Measurements from ENCODE around the gene SAMD4A.

The SAMD4A gene

GRCh38 chr14:54805070-54805444 lies 238.1 kb downstream of the SAMD4A start:
- H3K4me3 ChIP-seq (ENCODE audit: low read depth, low read length): no peak overlapping the region
- no peak for TF ChIP-seq CTCF (IDR thresholded peaks at IDR 0.05; ENCODE audit: low read depth, low read length, missing control alignments)
- DNase-seq (ENCODE audit: low read depth): no peak
- in situ Hi-C loops (cut with HindIII; ENCODE audit: low sequenced_read_pairs): no loop called here

GRCh38 chr14:54805445-54806322 lies 238.8 kb downstream of the SAMD4A start:
- peak; percentile 66 for DNase-seq (ENCODE audit: low read depth)
- peak; percentile 94 for TF ChIP-seq CTCF (IDR thresholded peaks at IDR 0.05; ENCODE audit: low read depth, low read length, missing control alignments)
- in situ Hi-C loops (cut with HindIII; ENCODE audit: low sequenced_read_pairs): no loop called here
- H3K4me3 ChIP-seq (ENCODE audit: low read depth, low read length): no peak overlapping the region

GRCh38 chr14:54806616-54807015 lies 239.7 kb downstream of the SAMD4A start:
- no peak overlapping the region for H3K4me3 ChIP-seq (ENCODE audit: low read depth, low read length)
- in situ Hi-C loops (cut with HindIII; ENCODE audit: low sequenced_read_pairs): no loop called here
- TF ChIP-seq CTCF (IDR thresholded peaks at IDR 0.05; ENCODE audit: low read depth, low read length, missing control alignments): no peak
- no peak for DNase-seq (ENCODE audit: low read depth)

GRCh38 chr14:54807428-54807827 lies 240.5 kb downstream of the SAMD4A start:
- no peak for DNase-seq (ENCODE audit: low read depth)
- in situ Hi-C loops (cut with HindIII; ENCODE audit: low sequenced_read_pairs): no loop called here

GRCh38 chr14:54807881-54808280 lies 241.0 kb downstream of the SAMD4A start:
- no peak overlapping the region for H3K4me3 ChIP-seq (ENCODE audit: low read depth, low read length)
- in situ Hi-C loops (cut with HindIII; ENCODE audit: low sequenced_read_pairs): no loop called here
- TF ChIP-seq CTCF (IDR thresholded peaks at IDR 0.05; ENCODE audit: low read depth, low read length, missing control alignments): no peak
- DNase-seq (ENCODE audit: low read depth): no peak

More at GRCh38 chr14:54807428-54807827, 240.5 kb downstream of the SAMD4A start:
- H3K4me3 ChIP-seq (ENCODE audit: low read depth, low read length): no peak overlapping the region
- TF ChIP-seq CTCF (IDR thresholded peaks at IDR 0.05; ENCODE audit: low read depth, low read length, missing control alignments): no peak

DNA sequence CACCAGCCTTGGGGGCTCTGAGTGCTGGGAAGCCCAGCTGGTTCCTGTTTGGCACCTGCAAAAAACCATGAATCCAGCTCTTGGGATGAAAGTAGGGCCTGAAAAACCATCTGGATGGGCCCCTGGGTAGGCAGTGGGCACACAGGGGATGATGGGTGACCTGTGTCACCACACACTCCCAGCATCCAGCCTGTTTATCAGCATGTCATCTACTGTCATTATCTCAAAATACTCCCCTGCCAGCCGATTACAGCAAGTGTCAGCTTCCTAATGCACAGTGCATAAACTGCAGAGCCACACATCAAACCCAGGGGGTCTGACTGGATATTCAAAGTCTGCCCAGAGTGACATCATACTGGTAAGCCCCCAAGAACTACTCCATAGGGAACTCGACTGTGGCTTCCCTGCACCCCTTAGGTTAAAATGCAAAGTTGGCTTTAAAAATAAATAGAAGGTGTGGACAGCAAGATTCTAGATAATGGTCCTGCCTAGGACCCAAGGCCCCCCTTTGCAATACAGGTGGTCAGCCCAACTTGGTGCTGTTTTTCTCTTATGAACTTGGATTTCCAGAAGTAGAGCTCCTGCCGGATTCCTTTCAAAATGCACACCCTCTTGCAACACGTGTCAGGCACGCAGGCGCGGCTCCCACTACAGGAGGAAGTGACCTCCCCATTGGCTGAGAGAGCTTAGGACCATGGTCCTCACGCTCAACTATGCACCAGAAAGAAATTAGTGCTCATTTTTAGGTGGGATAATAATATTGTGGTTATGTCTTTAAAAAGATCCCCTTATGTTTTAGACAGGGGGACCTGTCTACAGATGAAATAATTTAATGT lies 241.6 kb downstream of the SAMD4A start:
- DNase-seq (ENCODE audit: low read depth): no peak
- no peak for TF ChIP-seq CTCF (IDR thresholded peaks at IDR 0.05; ENCODE audit: low read depth, low read length, missing control alignments)
- in situ Hi-C loops (cut with HindIII; ENCODE audit: low sequenced_read_pairs): no loop called here
- H3K4me3 ChIP-seq (ENCODE audit: low read depth, low read length): no peak overlapping the region
